SK-N-SH (cell line): ENCODE data around the gene RPS24. TPM values are rescaled to one million over a fixed set of nuclear protein-coding genes. Genes with fewer than 3 reads are reported as not detected.

Source experiments
- CTCF ChIA-PET: fragments of 300-600, 350-600 bp; formaldehyde crosslinking; extraction: SDS; loops from one replicate; lab custom pipeline; 2021; lab: Yijun Ruan, JAX
- POLR2A ChIA-PET: fragments of 350-600 bp; sonication (Branson Sonifier 250); formaldehyde crosslinking; extraction: SDS; loops from one replicate; lab custom pipeline; 2020; ENCODE audit warnings: antibody characterized with exemption, inconsistent platforms; lab: Yijun Ruan, JAX
- DNase-seq: peaks from one replicate; pipeline ENCODE4 v3.0.0; 2012
- H2AFZ ChIP-seq: fragments of 200-600 bp; sonication (generic); 2 replicates; pipeline ENCODE4 v1.8.1; 2016; ENCODE audit warnings: antibody characterized with exemption, mild to moderate bottlenecking, low read depth
- H3F3A ChIP-seq: fragments of 200-600 bp; sonication (generic); replicated peaks from 2 replicates; pipeline ENCODE3; 2016; ENCODE audit warnings: antibody characterized with exemption, mild to moderate bottlenecking; ENCODE audit not compliant: insufficient read depth
- H3K27ac ChIP-seq, 2 experiments: fragments of 200-500 bp in 1 of 2; fragments of 200-600 bp in 1 of 2; sonication (Bioruptor generic) in 1 of 2; sonication (generic), shearing (Covaris generic) in 1 of 2; 2 replicates each; pipeline versions ENCODE4 v1.5.1 to v1.6.1; 2014 to 2016; ENCODE audit warnings: low read depth in 2 of 2, inconsistent platforms in 1 of 2, low read length in 1 of 2, mild to moderate bottlenecking in 1 of 2, mixed read lengths in 1 of 2
- H3K27me3 ChIP-seq: fragments of 200-600 bp; sonication (generic), shearing (Covaris generic); 2 replicates; pipeline ENCODE4 v1.6.1; 2016; ENCODE audit warnings: mixed run types; ENCODE audit not compliant: insufficient read depth
- H3K36me3 ChIP-seq, 2 experiments: fragments of 200-500 bp in 1 of 2; fragments of 200-600 bp in 1 of 2; sonication (Bioruptor generic) in 1 of 2; sonication (generic) in 1 of 2; replicated peaks in 1 of 2; 2 replicates each; pipeline versions ENCODE3 to v1.5.1; 2014 to 2016; ENCODE audit warnings: low read length in 1 of 2, mild to moderate bottlenecking in 1 of 2; ENCODE audit not compliant: insufficient read depth in 2 of 2, control insufficient read depth in 1 of 2
- H3K4me1 ChIP-seq, 2 experiments: fragments of 200-500 bp in 1 of 2; fragments of 200-600 bp in 1 of 2; sonication (Bioruptor generic) in 1 of 2; sonication (generic), shearing (Covaris generic) in 1 of 2; 2 replicates each; pipeline versions ENCODE4 v1.5.1 to v1.6.1; 2014 to 2016; ENCODE audit warnings: low read depth in 1 of 2, low read length in 1 of 2, mixed run types in 1 of 2; ENCODE audit not compliant: insufficient read depth in 2 of 2, control insufficient read depth in 1 of 2
- H3K4me2 ChIP-seq: fragments of 200-600 bp; sonication (generic), shearing (Covaris generic); 2 replicates; pipeline ENCODE4 v1.6.1; 2017; ENCODE audit warnings: mixed run types
- H3K4me3 ChIP-seq, 2 experiments: fragments of 200-500 bp in 1 of 2; fragments of 200-600 bp in 1 of 2; sonication (Bioruptor generic) in 1 of 2; sonication (generic), shearing (Covaris generic) in 1 of 2; 2 replicates each; pipeline versions ENCODE4 v1.5.1 to v1.8.1; 2014 to 2016; ENCODE audit warnings: low read depth in 2 of 2, inconsistent platforms in 1 of 2, low read length in 1 of 2, mild to moderate bottlenecking in 1 of 2, mixed read lengths in 1 of 2, moderate library complexity in 1 of 2
- H3K79me2 ChIP-seq: fragments of 200-600 bp; sonication (generic); 2 replicates; pipeline ENCODE4 v1.8.1; 2017; ENCODE audit warnings: mild to moderate bottlenecking; ENCODE audit not compliant: insufficient read depth
- H3K9ac ChIP-seq: fragments of 200-600 bp; sonication (generic); 2 replicates; pipeline ENCODE4 v1.6.1; 2017; ENCODE audit warnings: mixed run types
- H3K9me2 ChIP-seq: fragments of 200-600 bp; sonication (generic); 2 replicates; pipeline ENCODE4 v1.6.1; 2017; ENCODE audit warnings: mixed run types
- H3K9me3 ChIP-seq: fragments of 200-600 bp; sonication (generic); 2 replicates; pipeline ENCODE4 v1.6.1; 2017; ENCODE audit warnings: mixed run types, mild to moderate bottlenecking, moderate library complexity
- H4K20me1 ChIP-seq: fragments of 200-600 bp; sonication (generic); 2 replicates; pipeline ENCODE4 v1.6.1; 2017; ENCODE audit warnings: mild to moderate bottlenecking, mixed run types; ENCODE audit not compliant: insufficient read depth
- CHD2 ChIP-seq: fragments of 150-350 bp; IDR thresholded peaks from 2 replicates; pipeline ENCODE4 v1.6.1; 2018; ENCODE audit warnings: low read length; ENCODE audit not compliant: partially characterized antibody
- EZH2phosphoT487 ChIP-seq: fragments of 200-600 bp; sonication (generic); IDR thresholded peaks from 2 replicates; pipeline ENCODE4 v1.6.1; 2017; ENCODE audit warnings: low read depth, mixed run types, mild to moderate bottlenecking, antibody characterized with exemption, moderate library complexity, borderline replicate concordance
- FOSL2 ChIP-seq: IDR thresholded peaks from 2 replicates; pipeline ENCODE4 v1.4.0; 2012; ENCODE audit warnings: low read depth, mild to moderate bottlenecking, moderate library complexity, borderline replicate concordance
- GATA2 ChIP-seq: sonication (generic); formaldehyde crosslinking; IDR thresholded peaks from 2 replicates; pipeline ENCODE4 v1.5.0; 2020; ENCODE audit warnings: mild to moderate bottlenecking, missing genetic modification reagents
- NFIC ChIP-seq: IDR thresholded peaks from 2 replicates; pipeline ENCODE4 v1.4.0; 2012; ENCODE audit warnings: borderline replicate concordance
- POLR2AphosphoS5 ChIP-seq: IDR thresholded peaks from 2 replicates; pipeline ENCODE4 v1.6.1; 2012; ENCODE audit warnings: low read depth, low read length
- RCOR1 ChIP-seq: fragments of 150-350 bp; IDR thresholded peaks from 2 replicates; pipeline ENCODE4 v1.6.1; 2017; ENCODE audit warnings: antibody characterized with exemption, low read length
- RFX5 ChIP-seq: IDR thresholded peaks from 2 replicates; pipeline ENCODE4 v1.6.1; 2012; ENCODE audit warnings: mild to moderate bottlenecking, improper control_type of control experiment, low read length
- RXRA ChIP-seq: IDR thresholded peaks from 2 replicates; pipeline ENCODE4 v1.4.0; 2012; ENCODE audit warnings: low read depth, mild to moderate bottlenecking, borderline replicate concordance
- SIN3A ChIP-seq: IDR thresholded peaks from 2 replicates; pipeline ENCODE4 v1.6.1; 2012; ENCODE audit warnings: low read depth, mild to moderate bottlenecking, low read length, moderate library complexity, borderline replicate concordance
- SMC3 ChIP-seq: IDR thresholded peaks from 2 replicates; pipeline ENCODE4 v1.6.1; 2012; ENCODE audit warnings: low read depth, low read length, improper control_type of control experiment
- TCF12 ChIP-seq: IDR thresholded peaks from 2 replicates; pipeline ENCODE4 v1.4.0; 2012
- TEAD4 ChIP-seq: IDR thresholded peaks from 2 replicates; pipeline ENCODE4 v1.4.0; 2012; ENCODE audit warnings: mild to moderate bottlenecking, borderline replicate concordance; ENCODE audit not compliant: insufficient read depth
- WGBS: methylation state at CpG from one replicate; pipeline ENCODE4 v1.1.6; 2017; ENCODE audit warnings: low lambda C conversion rate; 5-methylcytosine and 5-hydroxymethylcytosine counted together
- polyA plus RNA-seq, 3 experiments: library from polyadenylated mRNA; depleted of rRNA; stranded (reverse); fragments of >200 nt; gene quantifications; 2 replicates each; pipeline ENCODE4 v1.2.3, GENCODE V29; 2012
- TF ChIP-seq, protein P1 (sequence below): IDR thresholded peaks from 2 replicates; pipeline ENCODE4 v1.4.0; 2012; ENCODE audit warnings: low read depth, borderline replicate concordance
- TF ChIP-seq, protein P2 (sequence below): IDR thresholded peaks from 2 replicates; pipeline ENCODE4; 2012
- TF ChIP-seq, protein P3 (sequence below): IDR thresholded peaks from 2 replicates; pipeline ENCODE4 v1.4.0; 2012; ENCODE audit warnings: low read depth
- TF ChIP-seq, protein P4 (sequence below): IDR thresholded peaks from 2 replicates; pipeline ENCODE4 v1.4.0; 2012; ENCODE audit warnings: low read depth, borderline replicate concordance
- TF ChIP-seq, protein P5 (sequence below): fragments of 150-350 bp; IDR thresholded peaks from 2 replicates; pipeline ENCODE4 v1.6.1; 2016; ENCODE audit warnings: mild to moderate bottlenecking, low read depth, low read length
- TF ChIP-seq, protein P6 (sequence below): fragments of 200-600 bp; sonication (generic); IDR thresholded peaks from 2 replicates; pipeline ENCODE4 v1.6.1; 2017; ENCODE audit warnings: antibody characterized with exemption, mild to moderate bottlenecking, moderate library complexity
- TF ChIP-seq, protein P7 (sequence below): fragments of 150-350 bp; IDR thresholded peaks from 2 replicates; pipeline ENCODE4 v1.6.1; 2017; ENCODE audit warnings: antibody characterized with exemption, low read length, low read depth, borderline replicate concordance

RPS24 gene
- polyA plus RNA-seq, 1 of the 3 experiments (the other 2 are of a cell fraction), result 3,806 TPM

DNA sequence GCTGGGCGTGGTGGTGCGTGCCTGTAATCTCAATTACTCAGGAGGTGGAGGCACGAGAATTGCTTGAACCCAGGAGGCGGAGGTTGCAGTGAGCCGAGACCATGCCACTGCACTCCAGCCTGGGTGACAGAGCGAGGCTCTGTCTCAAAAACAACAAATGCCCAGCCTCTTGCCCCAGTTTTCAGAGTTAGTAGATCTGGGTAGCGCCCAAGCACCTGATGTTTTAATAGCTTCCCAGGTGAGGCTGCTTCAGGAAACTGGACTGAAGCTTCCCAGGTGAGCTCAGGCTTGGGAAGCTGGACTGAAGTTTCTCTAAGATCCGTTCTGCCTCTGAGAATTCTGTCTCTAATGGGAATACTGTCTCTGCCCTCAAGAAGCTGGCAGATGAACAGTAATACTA lies 12.2 kb downstream of the RPS24 start:
- Histone ChIP-seq H3K27me3 (no peaks in the 10 kb centered on the region), H3K79me2 (peaks cover 5% of the 10 kb centered on the region; the same call in 1 of the 2 replicates), H3F3A (peaks cover 35% of the 10 kb centered on the region), H3K9me2 (no peaks in the 10 kb centered on the region), H3K4me3 (no peak overlapping the region), H3K9me3 (no peaks in the 10 kb centered on the region), H3K36me3 (peaks cover 14 to 18% of the 10 kb centered on the region in 2 experiments), H3K4me2 (no peak overlapping the region), H3K4me1 (peaks cover 26% of the 10 kb centered on the region in 2 experiments; a peak in 3 of 4 replicates), H4K20me1 (peaks cover 27% of the 10 kb centered on the region), H2AFZ (no peak overlapping the region), H3K9ac (no peak overlapping the region), H3K27ac (no peak overlapping the region)
- ChIA-PET CTCF (interaction anchor here (1.2 to 4.9 kb wide), 10 partner anchors 10 to 1150 kb away, joined by 3 to 122 read pairs (median 20); partner anchors contain the start of gene POLR3A), POLR2A (interaction anchor here (0.6 kb wide), 1 partner anchor 1031 kb away, joined by 3 read pairs; no protein-coding TSS in a partner anchor)
- TF ChIP-seq SMC3, result no peak
- TF ChIP-seq, protein P1, sequence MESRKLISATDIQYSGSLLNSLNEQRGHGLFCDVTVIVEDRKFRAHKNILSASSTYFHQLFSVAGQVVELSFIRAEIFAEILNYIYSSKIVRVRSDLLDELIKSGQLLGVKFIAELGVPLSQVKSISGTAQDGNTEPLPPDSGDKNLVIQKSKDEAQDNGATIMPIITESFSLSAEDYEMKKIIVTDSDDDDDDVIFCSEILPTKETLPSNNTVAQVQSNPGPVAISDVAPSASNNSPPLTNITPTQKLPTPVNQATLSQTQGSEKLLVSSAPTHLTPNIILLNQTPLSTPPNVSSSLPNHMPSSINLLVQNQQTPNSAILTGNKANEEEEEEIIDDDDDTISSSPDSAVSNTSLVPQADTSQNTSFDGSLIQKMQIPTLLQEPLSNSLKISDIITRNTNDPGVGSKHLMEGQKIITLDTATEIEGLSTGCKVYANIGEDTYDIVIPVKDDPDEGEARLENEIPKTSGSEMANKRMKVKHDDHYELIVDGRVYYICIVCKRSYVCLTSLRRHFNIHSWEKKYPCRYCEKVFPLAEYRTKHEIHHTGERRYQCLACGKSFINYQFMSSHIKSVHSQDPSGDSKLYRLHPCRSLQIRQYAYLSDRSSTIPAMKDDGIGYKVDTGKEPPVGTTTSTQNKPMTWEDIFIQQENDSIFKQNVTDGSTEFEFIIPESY, result no peak
- no peak for TF ChIP-seq NFIC
- TF ChIP-seq, protein P2, sequence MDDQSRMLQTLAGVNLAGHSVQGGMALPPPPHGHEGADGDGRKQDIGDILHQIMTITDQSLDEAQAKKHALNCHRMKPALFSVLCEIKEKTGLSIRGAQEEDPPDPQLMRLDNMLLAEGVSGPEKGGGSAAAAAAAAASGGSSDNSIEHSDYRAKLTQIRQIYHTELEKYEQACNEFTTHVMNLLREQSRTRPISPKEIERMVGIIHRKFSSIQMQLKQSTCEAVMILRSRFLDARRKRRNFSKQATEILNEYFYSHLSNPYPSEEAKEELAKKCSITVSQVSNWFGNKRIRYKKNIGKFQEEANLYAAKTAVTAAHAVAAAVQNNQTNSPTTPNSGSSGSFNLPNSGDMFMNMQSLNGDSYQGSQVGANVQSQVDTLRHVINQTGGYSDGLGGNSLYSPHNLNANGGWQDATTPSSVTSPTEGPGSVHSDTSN, result no peak
- TF ChIP-seq CHD2, result no peak
- TF ChIP-seq, protein P3, sequence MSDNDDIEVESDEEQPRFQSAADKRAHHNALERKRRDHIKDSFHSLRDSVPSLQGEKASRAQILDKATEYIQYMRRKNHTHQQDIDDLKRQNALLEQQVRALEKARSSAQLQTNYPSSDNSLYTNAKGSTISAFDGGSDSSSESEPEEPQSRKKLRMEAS, result no peak
- no peak for TF ChIP-seq EZH2phosphoT487
- TF ChIP-seq RCOR1, result no peak
- TF ChIP-seq RXRA, result no peak
- TF ChIP-seq, protein P4, sequence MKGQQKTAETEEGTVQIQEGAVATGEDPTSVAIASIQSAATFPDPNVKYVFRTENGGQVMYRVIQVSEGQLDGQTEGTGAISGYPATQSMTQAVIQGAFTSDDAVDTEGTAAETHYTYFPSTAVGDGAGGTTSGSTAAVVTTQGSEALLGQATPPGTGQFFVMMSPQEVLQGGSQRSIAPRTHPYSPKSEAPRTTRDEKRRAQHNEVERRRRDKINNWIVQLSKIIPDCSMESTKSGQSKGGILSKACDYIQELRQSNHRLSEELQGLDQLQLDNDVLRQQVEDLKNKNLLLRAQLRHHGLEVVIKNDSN, result no peak
- TF ChIP-seq TCF12, result no peak
- no peak for TF ChIP-seq POLR2AphosphoS5
- no peak for TF ChIP-seq GATA2
- no peak for TF ChIP-seq TEAD4
- no peak for TF ChIP-seq SIN3A
- TF ChIP-seq RFX5, result no peak
- no peak for TF ChIP-seq FOSL2
- TF ChIP-seq, protein P5, sequence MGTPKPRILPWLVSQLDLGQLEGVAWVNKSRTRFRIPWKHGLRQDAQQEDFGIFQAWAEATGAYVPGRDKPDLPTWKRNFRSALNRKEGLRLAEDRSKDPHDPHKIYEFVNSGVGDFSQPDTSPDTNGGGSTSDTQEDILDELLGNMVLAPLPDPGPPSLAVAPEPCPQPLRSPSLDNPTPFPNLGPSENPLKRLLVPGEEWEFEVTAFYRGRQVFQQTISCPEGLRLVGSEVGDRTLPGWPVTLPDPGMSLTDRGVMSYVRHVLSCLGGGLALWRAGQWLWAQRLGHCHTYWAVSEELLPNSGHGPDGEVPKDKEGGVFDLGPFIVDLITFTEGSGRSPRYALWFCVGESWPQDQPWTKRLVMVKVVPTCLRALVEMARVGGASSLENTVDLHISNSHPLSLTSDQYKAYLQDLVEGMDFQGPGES, result no peak
- TF ChIP-seq, protein P6, sequence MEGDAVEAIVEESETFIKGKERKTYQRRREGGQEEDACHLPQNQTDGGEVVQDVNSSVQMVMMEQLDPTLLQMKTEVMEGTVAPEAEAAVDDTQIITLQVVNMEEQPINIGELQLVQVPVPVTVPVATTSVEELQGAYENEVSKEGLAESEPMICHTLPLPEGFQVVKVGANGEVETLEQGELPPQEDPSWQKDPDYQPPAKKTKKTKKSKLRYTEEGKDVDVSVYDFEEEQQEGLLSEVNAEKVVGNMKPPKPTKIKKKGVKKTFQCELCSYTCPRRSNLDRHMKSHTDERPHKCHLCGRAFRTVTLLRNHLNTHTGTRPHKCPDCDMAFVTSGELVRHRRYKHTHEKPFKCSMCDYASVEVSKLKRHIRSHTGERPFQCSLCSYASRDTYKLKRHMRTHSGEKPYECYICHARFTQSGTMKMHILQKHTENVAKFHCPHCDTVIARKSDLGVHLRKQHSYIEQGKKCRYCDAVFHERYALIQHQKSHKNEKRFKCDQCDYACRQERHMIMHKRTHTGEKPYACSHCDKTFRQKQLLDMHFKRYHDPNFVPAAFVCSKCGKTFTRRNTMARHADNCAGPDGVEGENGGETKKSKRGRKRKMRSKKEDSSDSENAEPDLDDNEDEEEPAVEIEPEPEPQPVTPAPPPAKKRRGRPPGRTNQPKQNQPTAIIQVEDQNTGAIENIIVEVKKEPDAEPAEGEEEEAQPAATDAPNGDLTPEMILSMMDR, result no peak
- TF ChIP-seq, protein P7, sequence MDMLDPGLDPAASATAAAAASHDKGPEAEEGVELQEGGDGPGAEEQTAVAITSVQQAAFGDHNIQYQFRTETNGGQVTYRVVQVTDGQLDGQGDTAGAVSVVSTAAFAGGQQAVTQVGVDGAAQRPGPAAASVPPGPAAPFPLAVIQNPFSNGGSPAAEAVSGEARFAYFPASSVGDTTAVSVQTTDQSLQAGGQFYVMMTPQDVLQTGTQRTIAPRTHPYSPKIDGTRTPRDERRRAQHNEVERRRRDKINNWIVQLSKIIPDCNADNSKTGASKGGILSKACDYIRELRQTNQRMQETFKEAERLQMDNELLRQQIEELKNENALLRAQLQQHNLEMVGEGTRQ, result no peak
- DNase-seq, result no peak
- WGBS, result 100% methylated on average over 6 of the region's 8 CpGs
